NK-92 (cell line): Measurements from ENCODE around the gene CABLES2.
A peak's percentile ranks its signal among the peaks of the same experiment; 100 is the strongest.
"Not testable (repeated sequence)": the region's sequence is repeated elsewhere in the genome, so short reads cannot be mapped to it uniquely, and the experiment has no call there.

Source experiments
- DNase-seq: peaks from one replicate; lab custom pipeline; 2025; ENCODE audit not compliant: unreplicated experiment; lab: John Stamatoyannopoulos, UW

Gene CABLES2

DNA sequence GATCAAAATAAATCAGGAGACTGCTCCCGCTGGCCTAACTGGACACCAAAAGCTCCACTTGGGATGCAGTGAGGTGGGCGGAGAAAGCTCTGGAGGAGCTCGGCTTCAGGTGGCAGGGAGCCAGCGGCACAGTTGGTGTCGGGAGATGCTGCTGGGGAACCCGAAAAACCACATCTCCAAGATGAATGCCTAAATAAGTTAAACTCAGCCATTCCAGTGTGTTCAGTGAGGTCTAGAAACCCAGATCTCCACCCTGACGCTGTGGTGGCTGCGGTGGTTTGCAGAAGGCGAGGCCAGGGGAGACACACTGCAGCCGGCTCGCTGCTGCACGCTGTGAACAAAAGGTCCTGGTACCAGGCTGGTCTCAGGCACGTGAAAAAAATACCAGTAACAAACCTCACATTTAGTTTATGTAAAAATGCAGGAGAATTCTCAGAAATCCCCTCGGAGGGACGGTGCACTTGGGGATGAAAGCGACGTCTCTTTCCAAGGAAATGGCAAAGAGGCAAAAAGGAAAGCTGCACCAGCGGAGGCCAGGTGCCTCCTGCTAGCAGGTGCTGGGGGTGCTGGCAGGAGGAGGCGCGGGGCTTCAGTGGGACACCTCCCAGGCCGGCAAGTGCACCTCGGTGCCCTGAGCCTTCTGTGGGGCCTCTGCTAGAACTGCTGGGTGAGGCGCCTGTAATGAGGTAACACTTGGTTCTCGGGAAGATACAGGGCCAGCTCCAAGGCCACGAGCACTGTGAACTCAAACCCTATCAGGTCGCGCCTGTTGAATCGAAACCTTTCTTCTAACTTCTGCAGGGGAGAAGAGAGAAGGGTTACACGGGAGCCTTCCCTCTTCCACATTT lies 16.5 kb downstream of the CABLES2 start:
- no peak for DNase-seq

DNA sequence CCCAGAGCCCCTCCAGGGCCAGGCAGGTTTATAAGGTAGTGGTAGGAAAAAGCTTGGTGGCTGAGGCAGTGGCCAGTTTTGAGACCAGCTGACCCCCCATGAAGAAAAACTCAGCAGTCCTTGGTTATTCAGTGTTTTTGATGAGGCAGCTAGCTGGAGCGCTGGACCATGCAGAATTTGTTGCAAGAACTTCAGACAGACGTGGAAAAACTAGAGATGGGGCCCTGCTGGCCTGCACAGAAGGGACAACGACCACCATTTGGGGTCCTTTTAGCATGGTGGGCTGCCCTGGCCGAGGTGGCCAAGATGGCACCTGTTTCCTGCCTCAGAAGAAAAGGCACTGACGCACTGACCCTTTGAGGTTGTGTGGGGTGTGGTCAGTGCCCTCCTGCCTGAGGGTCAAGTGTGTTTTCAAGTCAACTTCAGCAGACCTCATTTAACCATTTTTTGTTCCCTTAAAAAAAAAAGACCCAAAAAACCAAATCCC lies 17.4 kb downstream of the CABLES2 start:
- no peak for DNase-seq

DNA sequence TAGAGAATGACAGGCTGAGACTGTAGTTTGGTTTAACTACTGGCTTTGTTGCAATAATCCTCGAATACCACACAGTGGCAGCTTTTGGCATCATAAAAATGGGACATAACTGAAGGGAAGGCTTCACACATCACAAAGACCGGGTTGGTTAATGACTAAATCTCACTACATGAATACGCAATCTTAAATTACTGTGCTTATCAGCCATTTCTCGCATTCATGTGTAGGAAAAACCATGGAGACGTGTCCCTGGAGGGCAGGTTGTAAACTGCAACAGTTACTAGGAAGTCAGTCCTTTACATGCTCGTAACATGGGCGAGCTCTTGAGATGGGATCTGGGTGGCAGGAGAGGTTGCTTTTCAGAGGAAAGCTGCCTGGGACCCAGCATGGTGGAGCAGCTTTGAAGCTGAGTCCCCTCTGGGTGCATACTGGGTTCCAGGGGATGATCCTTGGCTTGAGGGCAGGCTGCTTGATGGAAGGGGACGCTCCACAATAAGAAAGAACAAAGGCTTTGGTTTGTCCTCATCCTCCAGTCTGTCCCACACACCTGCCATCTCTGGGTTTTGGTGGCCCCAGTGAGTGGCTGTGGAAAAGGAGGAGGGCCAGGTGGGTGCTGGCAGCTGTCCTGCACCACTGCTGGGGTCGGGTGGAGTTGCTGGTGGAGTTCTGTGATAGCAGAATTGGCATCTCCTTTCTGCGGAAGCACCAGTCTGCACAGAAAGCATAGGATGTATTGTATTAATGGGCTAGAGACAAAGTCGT lies 18.1 kb downstream of the CABLES2 start:
- no peak for DNase-seq

GRCh38 chr20:62387933-62388635 lies 19.0 kb downstream of the CABLES2 start:
- DNase-seq: no peak

GRCh38 chr20:62387219-62387913 lies 19.7 kb downstream of the CABLES2 start:
- DNase-seq: no peak

GRCh38 chr20:62386383-62387218 lies 20.5 kb downstream of the CABLES2 start, which contains the start of gene RPS21:
TSS of gene RPS21 (plus strand) at chr20:62387103. CDS start at chr20:62387339, 236 bp downstream.
- peak; percentile 51 for DNase-seq

GRCh38 chr20:62382306-62383198 lies 24.5 kb downstream of the CABLES2 start:
- no peak for DNase-seq

GRCh38 chr20:62381842-62382241 lies 25.2 kb downstream of the CABLES2 start:
- no peak for DNase-seq

DNA sequence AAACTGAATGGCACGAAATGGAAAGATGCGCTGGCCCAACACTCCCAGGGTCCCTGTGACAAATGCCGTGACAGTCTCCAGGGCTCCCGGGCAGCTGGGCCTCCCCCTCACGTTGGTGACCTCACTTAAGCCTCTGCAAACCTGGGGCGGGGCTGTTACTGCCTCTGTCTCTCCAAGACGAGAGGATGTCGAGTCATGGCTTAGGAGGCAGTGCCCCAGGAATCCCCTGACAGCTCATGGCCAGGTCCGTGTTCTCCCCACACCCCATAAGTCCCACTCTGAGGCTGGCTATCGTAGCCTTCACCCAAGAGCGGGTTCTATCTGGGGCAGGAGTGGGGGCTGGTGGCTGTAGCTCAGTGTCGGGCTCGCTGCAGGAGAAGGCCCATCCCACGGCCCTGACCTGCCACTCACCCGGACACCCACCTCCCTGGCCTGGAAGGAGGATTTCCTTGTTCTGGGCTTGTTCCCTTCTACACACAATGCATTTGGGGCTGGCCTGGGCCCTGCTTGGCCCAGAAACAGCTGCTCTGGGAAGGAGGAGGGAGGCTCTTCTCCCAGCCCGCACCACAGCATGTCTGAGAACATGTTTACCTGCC lies 25.8 kb downstream of the CABLES2 start:
- no peak for DNase-seq

DNA sequence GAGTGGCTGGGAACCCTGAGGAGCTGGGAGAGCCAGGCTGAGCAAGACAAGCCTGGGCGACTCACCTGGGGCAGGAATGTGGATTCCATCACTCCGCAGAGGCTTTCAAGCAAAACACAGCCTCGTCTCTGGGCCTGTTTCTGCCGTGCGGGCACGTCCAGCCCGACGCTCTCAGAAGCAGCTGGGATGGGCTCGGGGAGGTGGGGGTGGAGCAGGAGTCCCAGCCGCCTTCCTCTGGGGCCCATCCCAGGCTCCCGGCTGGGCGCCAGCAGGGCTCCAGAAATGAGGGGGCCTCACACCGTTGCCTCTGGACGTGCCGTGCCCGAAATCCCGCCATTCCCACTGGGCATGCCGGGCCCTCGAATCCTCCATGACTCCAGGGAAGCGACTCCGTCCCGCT lies 28.9 kb downstream of the CABLES2 start:
- no peak for DNase-seq

- DNase-seq: no peak
These were observed 29.4 kb downstream of the CABLES2 start for GRCh38 chr20:62377615-62378178.

GRCh38 chr20:62377064-62377461 lies 30.0 kb downstream of the CABLES2 start:
- DNase-seq: no peak

DNA sequence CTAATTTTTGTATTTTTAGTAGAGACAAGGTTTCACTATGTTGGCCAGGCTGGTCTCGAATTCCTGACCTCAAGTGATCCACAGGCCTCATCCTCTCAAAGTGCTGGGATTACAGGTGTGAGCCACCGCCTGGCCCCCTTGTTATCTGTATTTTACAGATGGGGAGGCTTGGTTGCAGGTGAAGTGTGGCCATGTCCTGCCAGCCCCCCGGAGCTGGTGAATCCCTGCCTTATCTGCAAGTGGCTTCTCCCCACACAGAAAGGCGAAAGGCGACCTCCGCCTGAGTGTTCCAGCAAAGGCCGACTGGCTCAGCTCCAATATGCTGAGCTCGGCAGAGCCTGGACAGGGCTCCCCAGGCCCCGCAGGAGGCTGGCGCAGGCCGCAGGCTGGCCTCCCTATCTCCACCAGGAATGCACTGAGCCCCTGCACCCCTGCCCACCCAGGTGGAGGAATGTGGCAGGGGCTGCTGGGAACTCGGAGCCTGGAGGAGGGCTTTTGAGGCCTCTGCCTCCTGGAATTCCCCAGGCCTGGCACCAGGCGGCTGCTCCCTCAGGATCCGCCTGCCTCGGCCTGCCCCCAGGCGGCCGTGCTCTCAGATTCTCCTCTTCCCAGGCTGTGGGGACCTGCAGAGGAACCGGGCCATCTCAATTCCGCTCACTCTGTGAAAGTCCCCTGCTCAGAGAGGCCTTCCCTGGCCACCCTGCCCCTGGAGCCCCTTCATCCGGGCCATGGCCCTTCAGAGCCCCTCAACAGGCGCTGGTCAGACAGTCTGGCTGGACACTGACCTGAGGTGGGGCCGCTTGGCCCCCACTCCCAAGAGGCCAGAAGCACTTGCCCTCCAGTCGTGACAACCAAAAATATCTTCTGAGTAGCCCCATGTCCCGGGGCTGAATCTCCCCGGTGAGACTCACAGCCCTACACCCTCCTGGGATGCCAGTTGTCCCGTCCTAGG lies 30.7 kb downstream of the CABLES2 start:
- DNase-seq: no peak

DNA sequence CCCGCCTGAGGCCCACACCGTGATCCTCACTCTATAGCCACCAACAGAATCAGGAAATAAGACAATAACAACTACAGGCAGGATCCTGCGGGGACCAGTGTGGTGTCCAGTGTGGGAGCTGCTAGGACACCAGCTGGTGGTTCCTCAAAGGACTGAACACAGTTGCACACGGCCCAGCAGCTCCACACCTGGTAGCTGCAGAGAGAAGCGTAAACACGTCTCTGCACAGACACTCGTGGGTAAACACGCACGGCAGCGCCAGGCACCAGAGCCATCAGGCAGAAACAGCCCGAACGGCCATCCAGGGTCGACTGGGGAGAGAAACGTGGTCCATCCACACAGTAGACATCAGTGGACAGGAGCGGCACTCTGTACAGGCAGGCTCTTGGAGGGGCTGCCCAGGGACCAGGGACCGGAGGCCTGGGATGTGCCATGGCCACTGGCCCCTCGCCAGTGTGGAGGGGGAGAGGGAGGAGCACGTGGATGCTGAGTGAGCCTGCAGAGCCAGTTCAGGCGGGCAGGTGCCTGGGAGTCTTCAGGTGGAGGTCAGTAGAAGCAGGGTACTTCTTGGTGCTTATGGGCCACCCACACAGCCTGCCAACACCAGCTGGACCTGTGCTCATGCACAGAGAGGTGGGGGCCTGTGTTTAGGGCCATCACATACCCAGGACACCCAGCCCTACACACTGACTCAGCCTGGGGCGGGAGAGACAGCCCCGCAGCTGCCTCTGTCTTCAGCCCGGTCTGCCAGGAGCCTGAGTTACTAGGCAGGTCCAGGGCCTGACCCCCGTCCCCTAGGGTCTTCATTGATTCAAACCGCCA lies 32.5 kb downstream of the CABLES2 start:
- no peak for DNase-seq

DNA sequence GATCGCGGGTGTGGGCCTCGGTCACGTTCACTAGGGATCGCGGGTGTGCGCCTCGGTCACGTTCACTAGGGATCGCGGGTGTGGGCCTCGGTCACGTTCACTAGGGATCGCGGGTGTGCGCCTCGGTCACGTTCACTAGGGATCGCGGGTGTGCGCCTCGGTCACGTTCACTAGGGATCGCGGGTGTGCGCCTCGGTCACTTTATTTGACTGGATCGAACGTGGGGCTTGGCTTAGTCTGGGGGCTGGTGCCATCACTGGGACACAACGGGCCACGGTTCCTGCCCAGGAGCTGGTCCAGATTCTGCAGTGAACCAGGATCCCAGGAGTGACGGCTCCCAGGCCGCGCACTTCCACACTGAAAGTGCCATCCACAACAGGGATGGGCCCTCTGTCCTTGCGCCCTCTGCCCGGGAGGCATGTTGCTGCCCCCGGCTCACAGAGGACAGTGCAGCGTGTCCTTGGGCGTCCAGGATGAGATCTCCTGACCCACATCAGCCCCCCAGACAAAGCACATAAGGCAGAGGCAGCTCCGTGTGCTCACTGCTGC lies 33.4 kb downstream of the CABLES2 start:
- DNase-seq: not testable (repeated sequence)
